HEK293T (cell line): ENCODE data around the gene ZNF503.

ENCODE experiments used
- CTCF ChIA-PET: fragments of 350-600 bp; formaldehyde crosslinking; extraction: SDS; loops from one replicate; lab custom pipeline; 2021; ENCODE audit warnings: antibody characterized with exemption, inconsistent platforms; lab: Yijun Ruan, JAX
- POLR2A ChIA-PET: fragments of 350-600 bp; formaldehyde crosslinking; extraction: SDS; loops from one replicate; lab custom pipeline; 2020; ENCODE audit warnings: antibody characterized with exemption, inconsistent platforms; lab: Yijun Ruan, JAX
- DNase-seq: peaks from one replicate; pipeline ENCODE4 v3.0.0; 2012; ENCODE audit warnings: mixed read lengths; ENCODE audit errors: extremely low spot score
- ARNT ChIP-seq: fragments of 450-650 bp; IDR thresholded peaks from 2 replicates; pipeline ENCODE4 v1.6.1; 2017; ENCODE audit warnings: mild to moderate bottlenecking
- BHLHE40 ChIP-seq: fragments of 450-650 bp; IDR thresholded peaks from 2 replicates; pipeline ENCODE4 v1.6.1; 2016; ENCODE audit warnings: mild to moderate bottlenecking, moderate library complexity, borderline replicate concordance
- CTBP1 ChIP-seq: fragments of 450-650 bp; IDR thresholded peaks from 2 replicates; pipeline ENCODE4 v1.6.1; 2016; ENCODE audit warnings: borderline replicate concordance
- ELF4 ChIP-seq: fragments of 450-650 bp; IDR thresholded peaks from 2 replicates; pipeline ENCODE4 v1.6.1; 2017; ENCODE audit warnings: antibody characterized with exemption
- FOXA1 ChIP-seq: fragments of 450-650 bp; IDR thresholded peaks from 2 replicates; pipeline ENCODE4 v1.6.1; 2016; ENCODE audit warnings: mild to moderate bottlenecking
- FOXK2 ChIP-seq: fragments of 450-650 bp; IDR thresholded peaks from 2 replicates; pipeline ENCODE4 v1.6.1; 2016; ENCODE audit warnings: mild to moderate bottlenecking
- FOXM1 ChIP-seq: fragments of 450-650 bp; IDR thresholded peaks from 2 replicates; pipeline ENCODE4 v1.6.1; 2017; ENCODE audit warnings: mild to moderate bottlenecking, borderline replicate concordance
- HDGF ChIP-seq: fragments of 450-650 bp; IDR thresholded peaks from 2 replicates; pipeline ENCODE4 v1.6.1; 2017; ENCODE audit warnings: antibody characterized with exemption, borderline replicate concordance
- L3MBTL2 ChIP-seq: fragments of 450-650 bp; conservative IDR thresholded peaks from 2 replicates; pipeline ENCODE4 v1.6.1; 2016; ENCODE audit warnings: mild to moderate bottlenecking
- LEF1 ChIP-seq: fragments of 450-650 bp; IDR thresholded peaks from 2 replicates; pipeline ENCODE4 v1.6.1; 2017; ENCODE audit warnings: mild to moderate bottlenecking, borderline replicate concordance
- NFRKB ChIP-seq: fragments of 450-650 bp; IDR thresholded peaks from 2 replicates; pipeline ENCODE4 v1.6.1; 2016; ENCODE audit warnings: mild to moderate bottlenecking, moderate library complexity
- PKNOX1 ChIP-seq: fragments of 450-650 bp; IDR thresholded peaks from 2 replicates; pipeline ENCODE4 v1.6.1; 2016
- SP1 ChIP-seq: fragments of 450-650 bp; IDR thresholded peaks from 2 replicates; pipeline ENCODE4 v1.6.1; 2017
- SUZ12 ChIP-seq: fragments of 450-650 bp; IDR thresholded peaks from 2 replicates; pipeline ENCODE4 v1.6.1; 2016; ENCODE audit warnings: mild to moderate bottlenecking
- TARDBP ChIP-seq: fragments of 450-650 bp; IDR thresholded peaks from 2 replicates; pipeline ENCODE4 v1.6.1; 2016
- ZNF384 ChIP-seq: fragments of 450-650 bp; IDR thresholded peaks from 2 replicates; pipeline ENCODE4 v1.6.1; 2016

ZNF503 gene

DNA sequence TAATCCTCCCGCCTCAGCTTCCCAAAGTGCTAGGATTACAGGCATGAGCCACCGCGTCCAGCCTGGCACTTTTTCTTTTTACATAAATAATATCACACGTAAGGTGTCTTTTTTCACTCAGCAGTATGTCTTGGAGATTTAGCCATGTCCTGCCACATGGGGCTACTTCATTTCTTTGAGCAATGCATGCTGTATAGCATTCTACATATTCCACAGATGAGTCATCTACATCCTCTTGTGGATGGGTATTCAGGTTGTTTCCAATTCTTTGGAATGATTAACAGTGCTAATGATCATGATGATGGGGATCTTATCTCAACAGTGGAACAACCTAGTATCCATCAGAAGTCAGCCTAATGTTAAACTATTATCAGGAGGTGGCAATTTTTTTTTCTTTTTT, 50.8 kb downstream of the ZNF503 start:
- no peak for TF ChIP-seq HDGF
- TF ChIP-seq NFRKB, result no peak
- no peak for TF ChIP-seq PKNOX1
- no peak for TF ChIP-seq ZNF384
- no peak for TF ChIP-seq FOXM1
- no peak for TF ChIP-seq FOXK2
- TF ChIP-seq FOXA1, result no peak
- no peak for TF ChIP-seq LEF1
- no peak for TF ChIP-seq L3MBTL2
- TF ChIP-seq BHLHE40, result no peak
- TF ChIP-seq ELF4, result no peak
- no peak for TF ChIP-seq CTBP1
- TF ChIP-seq ARNT, result no peak
- TF ChIP-seq TARDBP, result no peak
- no peak for TF ChIP-seq SUZ12
- no peak for TF ChIP-seq SP1
- ChIA-PET POLR2A (interaction anchor here (1.1 kb wide), 1 partner anchor 8 kb away, joined by 3 read pairs; no protein-coding TSS in a partner anchor), CTCF (interaction anchor here (0.6 kb wide), 1 partner anchor 40 kb away, joined by 3 read pairs; no protein-coding TSS in a partner anchor)
- DNase-seq, result no peak
